Adrenal gland (tissue), 12 donors: ENCODE data around the gene GPR149. TPM values are rescaled to one million over a fixed set of nuclear protein-coding genes. Genes with fewer than 3 reads are reported as not detected.

Experiments used
- DNase-seq, 7 donors: peaks; one replicate each; pipeline ENCODE4 v3.0.0-alpha.2; 2019 to 2020
- H3K27ac ChIP-seq, 5 donors: fragments of 200-600 bp; sonication (generic) in 4 of 5; 1 replicate in 3 of 5; 2 replicates in 2 of 5; pipeline versions ENCODE4 v1.5.1 to v1.8.0; 2016 to 2020; ENCODE audit warnings: mild to moderate bottlenecking in 1 of 5
- H3K27me3 ChIP-seq: fragments of 200-600 bp; 2 replicates; pipeline ENCODE4 v1.8.0; 2021
- H3K36me3 ChIP-seq, 2 donors: fragments of 200-600 bp; replicated peaks in 1 of 2; 1 replicate in 1 of 2; 2 replicates in 1 of 2; pipeline versions ENCODE4 v1.5.1 to v1.8.0; 2018 to 2022
- H3K4me1 ChIP-seq, 2 donors: fragments of 200-600 bp; replicated peaks in 1 of 2; 1 replicate in 1 of 2; 2 replicates in 1 of 2; pipeline versions ENCODE4 v1.5.1 to v1.8.0; 2018 to 2021
- H3K4me3 ChIP-seq, 4 donors: fragments of 200-600 bp; sonication (generic) in 3 of 4; one replicate each; pipeline ENCODE4 v1.5.1; 2016 to 2018
- H3K9me3 ChIP-seq, 3 donors: fragments of 200-600 bp; sonication (generic) in 1 of 3; replicated peaks in 1 of 3; 1 replicate in 2 of 3; 2 replicates in 1 of 3; pipeline versions ENCODE4 v1.5.1 to v1.8.0; 2016 to 2021
- POLR2A ChIP-seq, 2 donors: fragments of 450-650 bp; IDR thresholded peaks; one replicate each; pipeline ENCODE4 v1.6.1; 2017; ENCODE audit warnings: antibody characterized with exemption in 2 of 2, mild to moderate bottlenecking in 2 of 2, moderate library complexity in 1 of 2
- WGBS, 4 donors: extraction: QIAGEN DNeasy Blood & Tissue Kit in 2 of 4; methylation state at CpG; one replicate each; pipeline versions ENCODE4 v1.1.5 to v1.1.7; 2013 to 2017; 5-methylcytosine and 5-hydroxymethylcytosine counted together
- intact Hi-C, 2 donors: fragments of 100-400 bp; cut with DNase I; formaldehyde crosslinking; loops; one replicate each; pipeline versions ENCODE4 v1.14.1 to v1.15.0; 2022 to 2023
- polyA plus RNA-seq, 3 donors: library from polyadenylated mRNA; stranded (reverse); fragments of 200-250 nt in 2 of 3; fragments of 350-450 nt in 1 of 3; fragmentation: Illumina TruSeq in 1 of 3; extraction: RNeasy Lipid Tissue Mini Kit (QIAGEN cat#74804) in 1 of 3; gene quantifications; one replicate each; pipeline ENCODE4 v1.2.3, GENCODE V29; 2013 to 2014
- total RNA-seq, 9 donors: library from RNA; depleted of rRNA in 4 of 9; stranded (reverse); fragments of >200 nt in 4 of 9; fragments of 120-200 nt in 1 of 9; fragmentation: NEBNext Ultra II Directional in 1 of 9; extraction: Animal tissue kit (Norgen Biotek cat#: 25700) in 1 of 9; gene quantifications; one replicate each; pipeline versions ENCODE4 v1.1.0 to v1.2.4, GENCODE V29; 2013 to 2023
- TF ChIP-seq, protein P1 (sequence below), 6 experiments: fragments of 450-650 bp in 4 of 6; fragments of 200-600 bp in 2 of 6; sonication (generic) in 1 of 6; IDR thresholded peaks; 1 replicate in 5 of 6; 2 replicates in 1 of 6; pipeline versions ENCODE4 v1.5.1 to v1.8.0; 2016 to 2021; ENCODE audit warnings: antibody characterized with exemption in 6 of 6, mild to moderate bottlenecking in 2 of 6, moderate library complexity in 1 of 6
- donor health status: healthy with polysubstance abuse.
- donor health status: Bipolar disorder and iron deficiency.
- donor health status: DM: yes; HTN: yes; CAD: no.
- donor health status: DM: no; HTN: no; CAD: no.
- donor health status: DM: no; HTN: no; CAD: no.
- donor health status: DM: yes; HTN: yes; CAD: no.

The GPR149 gene
- total and polyA plus RNA-seq, 12 donors, result 2.6 TPM; not detected in 11

DNA sequence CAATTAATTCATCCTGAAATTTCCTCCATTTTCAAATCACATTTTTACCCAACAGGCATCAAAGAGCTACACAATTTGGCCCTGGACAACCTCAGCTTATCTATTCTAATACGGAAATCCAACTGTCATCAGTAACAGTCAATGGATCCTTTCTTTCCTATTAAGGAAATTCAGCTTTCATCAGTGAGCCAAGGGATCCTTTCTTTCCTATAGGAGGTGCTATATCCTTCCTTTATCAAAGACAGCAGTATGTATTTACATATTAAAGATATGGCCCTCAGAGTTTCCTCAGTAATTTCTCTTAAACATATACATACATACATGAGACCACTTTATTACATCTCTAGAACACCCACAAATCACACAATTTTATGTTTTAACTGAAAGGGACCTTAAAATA lies 115.8 kb downstream of the GPR149 start:
- H3K36me3 ChIP-seq, result peaks cover 0 to 21% of the 10 kb centered on the region in 2 donors
- intact Hi-C loops, result no loop called here
- no peak for DNase-seq
- no peaks in the 10 kb centered on the region for H3K27me3 ChIP-seq
- WGBS, 4 donors, result 88 to 95% (median 94%) methylated on average over 1 of the region's 1 CpG
- H3K9me3 ChIP-seq, result no peaks in the 10 kb centered on the region
- no peak overlapping the region for H3K4me3 ChIP-seq
- TF ChIP-seq POLR2A (IDR thresholded peaks at IDR 0.05), result no peak
- TF ChIP-seq, protein P1, sequence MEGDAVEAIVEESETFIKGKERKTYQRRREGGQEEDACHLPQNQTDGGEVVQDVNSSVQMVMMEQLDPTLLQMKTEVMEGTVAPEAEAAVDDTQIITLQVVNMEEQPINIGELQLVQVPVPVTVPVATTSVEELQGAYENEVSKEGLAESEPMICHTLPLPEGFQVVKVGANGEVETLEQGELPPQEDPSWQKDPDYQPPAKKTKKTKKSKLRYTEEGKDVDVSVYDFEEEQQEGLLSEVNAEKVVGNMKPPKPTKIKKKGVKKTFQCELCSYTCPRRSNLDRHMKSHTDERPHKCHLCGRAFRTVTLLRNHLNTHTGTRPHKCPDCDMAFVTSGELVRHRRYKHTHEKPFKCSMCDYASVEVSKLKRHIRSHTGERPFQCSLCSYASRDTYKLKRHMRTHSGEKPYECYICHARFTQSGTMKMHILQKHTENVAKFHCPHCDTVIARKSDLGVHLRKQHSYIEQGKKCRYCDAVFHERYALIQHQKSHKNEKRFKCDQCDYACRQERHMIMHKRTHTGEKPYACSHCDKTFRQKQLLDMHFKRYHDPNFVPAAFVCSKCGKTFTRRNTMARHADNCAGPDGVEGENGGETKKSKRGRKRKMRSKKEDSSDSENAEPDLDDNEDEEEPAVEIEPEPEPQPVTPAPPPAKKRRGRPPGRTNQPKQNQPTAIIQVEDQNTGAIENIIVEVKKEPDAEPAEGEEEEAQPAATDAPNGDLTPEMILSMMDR (IDR thresholded peaks at IDR 0.05), result no peak
- peaks cover 0 to 26% of the 10 kb centered on the region in 2 donors for H3K4me1 ChIP-seq
- H3K27ac ChIP-seq, result no peak overlapping the region

DNA sequence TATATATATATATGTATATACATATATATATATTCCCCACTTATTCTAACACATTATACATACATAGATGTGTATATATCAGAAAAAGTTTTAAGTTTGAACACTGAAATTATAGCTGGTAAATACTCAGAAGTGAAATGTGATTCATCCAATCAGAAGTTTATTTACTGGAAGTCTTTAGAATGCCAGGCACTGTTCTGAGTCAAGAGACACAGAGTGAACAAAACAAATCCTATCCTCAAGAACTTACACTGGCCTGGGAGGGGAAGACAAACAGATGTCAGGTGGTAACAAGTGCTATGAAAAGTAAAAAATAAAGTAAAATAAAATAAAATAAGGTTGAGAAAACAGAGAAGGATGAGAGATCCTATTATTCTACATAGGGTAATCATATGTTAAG lies 119.2 kb downstream of the GPR149 start:
- Histone ChIP-seq H3K9me3 (no peaks in the 10 kb centered on the region), H3K27me3 (no peaks in the 10 kb centered on the region), H3K27ac (no peak overlapping the region), H3K36me3 (peaks cover 0 to 28% of the 10 kb centered on the region in 2 donors), H3K4me1 (peaks cover 0 to 8% of the 10 kb centered on the region in 2 donors), H3K4me3 (no peak overlapping the region)
- DNase-seq, result no peak
- intact Hi-C loops, result no loop called here
- TF ChIP-seq POLR2A (IDR thresholded peaks at IDR 0.05), result no peak
- TF ChIP-seq, protein P1 (IDR thresholded peaks at IDR 0.05), result no peak

DNA sequence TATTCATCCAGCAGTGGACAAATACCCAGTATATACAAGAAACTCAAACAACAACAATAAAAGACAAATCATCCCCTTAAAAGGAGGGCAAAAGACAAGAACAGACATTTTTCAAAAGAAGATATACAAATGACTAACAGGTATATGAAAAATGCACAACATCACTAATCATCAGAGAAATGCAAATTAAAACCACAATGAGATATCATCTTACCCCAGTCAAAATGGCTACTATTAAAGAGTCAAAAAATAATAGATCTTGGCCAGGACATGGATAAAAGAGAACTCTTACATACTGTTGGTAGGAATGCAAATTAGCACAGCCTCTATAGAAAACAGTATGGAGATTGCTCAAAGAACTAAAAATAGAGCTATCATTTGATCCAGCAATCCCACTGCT lies 122.6 kb downstream of the GPR149 start:
- DNase-seq, result no peak
- H3K9me3 ChIP-seq, result no peaks in the 10 kb centered on the region
- no peak overlapping the region for H3K27ac ChIP-seq
- H3K27me3 ChIP-seq, result no peaks in the 10 kb centered on the region
- no peak overlapping the region for H3K4me3 ChIP-seq
- no peak for TF ChIP-seq POLR2A (IDR thresholded peaks at IDR 0.05)
- TF ChIP-seq, protein P1 (IDR thresholded peaks at IDR 0.05), result no peak
- intact Hi-C loops, result no loop called here
- peaks cover 0 to 46% of the 10 kb centered on the region in 2 donors for H3K36me3 ChIP-seq
- peaks cover 0 to 3% of the 10 kb centered on the region in 2 donors for H3K4me1 ChIP-seq

DNA sequence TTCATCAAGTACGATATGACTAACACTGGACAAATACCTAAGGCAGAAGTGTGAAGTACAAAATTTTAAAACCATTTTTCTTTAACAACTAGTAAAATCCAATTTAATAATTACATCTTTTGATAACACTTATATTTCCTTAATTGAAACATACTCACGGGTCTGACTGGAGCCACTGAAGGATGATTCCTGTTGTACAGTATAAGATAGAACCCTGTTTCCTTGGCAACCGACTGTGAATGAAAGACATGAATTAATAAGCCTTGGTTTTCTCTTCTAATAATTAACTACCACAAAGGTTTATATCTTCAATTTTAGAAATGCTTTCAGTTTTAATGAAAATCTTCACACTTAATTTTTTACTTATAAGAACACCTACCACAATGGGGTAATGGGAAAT lies 125.1 kb downstream of the GPR149 start:
- H3K9me3 ChIP-seq, result no peaks in the 10 kb centered on the region
- no peak overlapping the region for H3K27ac ChIP-seq
- DNase-seq, result no peak
- WGBS, 4 donors, result 91 to 94% (median 93%) methylated on average over 3 of the region's 3 CpGs
- H3K36me3 ChIP-seq, result peaks cover 0 to 70% of the 10 kb centered on the region in 2 donors
- H3K4me1 ChIP-seq, result peaks cover 0 to 3% of the 10 kb centered on the region in 2 donors
- no peak overlapping the region for H3K4me3 ChIP-seq
- no peaks in the 10 kb centered on the region for H3K27me3 ChIP-seq
- no peak for TF ChIP-seq POLR2A (IDR thresholded peaks at IDR 0.05)
- TF ChIP-seq, protein P1 (IDR thresholded peaks at IDR 0.05), result no peak
- intact Hi-C loops, result no loop called here
